KMS-11 (cell line): ENCODE measurements around the gene NKX2-3.

Source experiments
- H2AFZ ChIP-seq: fragments of 200-600 bp; sonication (generic); 2 replicates; pipeline ENCODE4 v1.6.1; 2016; ENCODE audit warnings: antibody characterized with exemption, mixed run types, low read depth
- H3K27ac ChIP-seq: fragments of 200-600 bp; sonication (generic); 2 replicates; pipeline ENCODE4 v1.6.1; 2016; ENCODE audit warnings: mild to moderate bottlenecking, mixed run types
- H3K27me3 ChIP-seq: fragments of 200-600 bp; sonication (generic); 2 replicates; pipeline ENCODE4 v1.6.1; 2017; ENCODE audit warnings: mild to moderate bottlenecking, low read depth, mixed run types, moderate library complexity; ENCODE audit not compliant: insufficient read depth
- H3K36me3 ChIP-seq: fragments of 200-600 bp; sonication (generic); 2 replicates; pipeline ENCODE4 v1.6.1; 2017; ENCODE audit warnings: mild to moderate bottlenecking, mixed run types; ENCODE audit not compliant: insufficient read depth
- H3K4me1 ChIP-seq: fragments of 200-600 bp; sonication (generic); 2 replicates; pipeline ENCODE4 v1.6.1; 2016; ENCODE audit warnings: mild to moderate bottlenecking, low read depth, mixed run types; ENCODE audit not compliant: poor library complexity, severe bottlenecking
- H3K4me2 ChIP-seq: fragments of 200-600 bp; sonication (generic); 2 replicates; pipeline ENCODE4 v1.7.0; 2016; ENCODE audit warnings: mild to moderate bottlenecking, mixed run types
- H3K4me3 ChIP-seq: fragments of 200-600 bp; sonication (generic); IDR thresholded peaks from 2 replicates; pipeline ENCODE4 v1.6.1; 2017; ENCODE audit warnings: low read depth, low read length, mixed read lengths; ENCODE audit not compliant: insufficient read depth
- H3K79me2 ChIP-seq: fragments of 200-600 bp; sonication (generic); 2 replicates; pipeline ENCODE4 v1.6.1; 2016; ENCODE audit warnings: low read depth, mixed run types; ENCODE audit not compliant: insufficient read depth
- H3K9ac ChIP-seq: fragments of 200-600 bp; sonication (generic); 2 replicates; pipeline ENCODE4 v1.6.1; 2016; ENCODE audit warnings: mild to moderate bottlenecking, mixed run types
- H4K20me1 ChIP-seq: fragments of 200-600 bp; sonication (generic); 2 replicates; pipeline ENCODE4 v1.6.1; 2016; ENCODE audit warnings: mild to moderate bottlenecking, mixed run types; ENCODE audit not compliant: insufficient read depth
- CTCF ChIP-seq: fragments of 200-600 bp; sonication (generic); conservative IDR thresholded peaks from 2 replicates; pipeline ENCODE4 v1.6.1; 2017; ENCODE audit warnings: low read depth, mild to moderate bottlenecking, antibody characterized with exemption, low read length, moderate library complexity, mixed read lengths

Gene NKX2-3

GRCh38 chr10:99548041-99548530, 15.3 kb downstream of the NKX2-3 start:
- Histone ChIP-seq H2AFZ (no peak overlapping the region), H3K9ac (no peak overlapping the region), H3K36me3 (no peaks in the 10 kb centered on the region), H3K4me1 (peaks cover 21% of the 10 kb centered on the region), H3K4me2 (no peak overlapping the region), H3K27ac (no peak overlapping the region), H3K27me3 (no peaks in the 10 kb centered on the region), H3K79me2 (no peaks in the 10 kb centered on the region), H3K4me3 (no peak overlapping the region), H4K20me1 (no peaks in the 10 kb centered on the region)
- peak; percentile 43; the same call in 1 of the 2 replicates for TF ChIP-seq CTCF

GRCh38 chr10:99551158-99551557, 18.4 kb downstream of the NKX2-3 start:
- Histone ChIP-seq H2AFZ (peak overlapping the region; percentile 35; the same call in 1 of the 2 replicates), H3K79me2 (no peaks in the 10 kb centered on the region), H3K27ac (peak overlapping the region; percentile 9; the same call in 1 of the 2 replicates), H3K4me2 (peak overlapping the region; percentile 69), H3K4me1 (peaks cover 31% of the 10 kb centered on the region), H3K4me3 (no peak overlapping the region), H3K36me3 (no peaks in the 10 kb centered on the region), H3K9ac (no peak overlapping the region), H4K20me1 (no peaks in the 10 kb centered on the region), H3K27me3 (no peaks in the 10 kb centered on the region)
- no peak for TF ChIP-seq CTCF

- H3K27me3 ChIP-seq = no peaks in the 10 kb centered on the region
- no peaks in the 10 kb centered on the region for H3K79me2 ChIP-seq
- peak overlapping the region; percentile 35; the same call in 1 of the 2 replicates for H2AFZ ChIP-seq
- H3K9ac ChIP-seq = no peak overlapping the region
- no peaks in the 10 kb centered on the region for H4K20me1 ChIP-seq
- no peak overlapping the region for H3K4me3 ChIP-seq
- no peaks in the 10 kb centered on the region for H3K36me3 ChIP-seq
- peak overlapping the region; percentile 9; the same call in 1 of the 2 replicates for H3K27ac ChIP-seq
- no peak for TF ChIP-seq CTCF
- peaks cover 36% of the 10 kb centered on the region for H3K4me1 ChIP-seq
- peak overlapping the region; percentile 69 for H3K4me2 ChIP-seq
Observed at GRCh38 chr10:99551616-99552015, 18.9 kb downstream of the NKX2-3 start.

- H4K20me1 ChIP-seq = no peaks in the 10 kb centered on the region
- peak overlapping the region; percentile 48; the same call in 1 of the 2 replicates for H2AFZ ChIP-seq
- H3K79me2 ChIP-seq = no peaks in the 10 kb centered on the region
- no peak for TF ChIP-seq CTCF
- no peaks in the 10 kb centered on the region for H3K36me3 ChIP-seq
- H3K4me1 ChIP-seq = peaks cover 37% of the 10 kb centered on the region
- H3K9ac ChIP-seq = no peak overlapping the region
- H3K4me3 ChIP-seq = no peak overlapping the region
- H3K4me2 ChIP-seq = peak overlapping the region; percentile 9
- no peak overlapping the region for H3K27ac ChIP-seq
- no peaks in the 10 kb centered on the region for H3K27me3 ChIP-seq
Observed at GRCh38 chr10:99555371-99555770, 22.6 kb downstream of the NKX2-3 start.
